Duodenal mucosa (tissue), 2 donors: ENCODE measurements around the gene TXNL4A.
A peak's percentile ranks its signal among the peaks of the same experiment; 100 is the strongest.

Experiments
- H3K27ac ChIP-seq: one replicate; pipeline ENCODE4 v1.7.0; 2013; ENCODE audit warnings: low read depth, low read length
- H3K27me3 ChIP-seq, 2 donors: one replicate each; pipeline ENCODE4 v1.7.0; 2013; ENCODE audit warnings: low read length in 2 of 2, control low read depth in 1 of 2; ENCODE audit not compliant: insufficient read depth in 2 of 2, control insufficient read depth in 1 of 2
- H3K36me3 ChIP-seq, 2 donors: one replicate each; pipeline ENCODE4 v1.7.0; 2013; ENCODE audit warnings: low read length in 2 of 2, control low read depth in 1 of 2; ENCODE audit not compliant: insufficient read depth in 2 of 2, control insufficient read depth in 1 of 2
- H3K4me1 ChIP-seq, 2 donors: one replicate each; pipeline ENCODE4 v1.7.0; 2013; ENCODE audit warnings: low read length in 2 of 2, control low read depth in 1 of 2; ENCODE audit not compliant: insufficient read depth in 2 of 2, control insufficient read depth in 1 of 2
- H3K4me3 ChIP-seq, 2 donors: one replicate each; pipeline ENCODE4 v1.7.0; 2013; ENCODE audit warnings: low read length in 2 of 2, low read depth in 1 of 2
- H3K9ac ChIP-seq, 2 donors: one replicate each; pipeline ENCODE4 v1.7.0; 2013; ENCODE audit warnings: low read length in 2 of 2, low read depth in 1 of 2
- H3K9me3 ChIP-seq, 2 donors: one replicate each; pipeline ENCODE4 v1.7.0; 2013; ENCODE audit warnings: low read length in 2 of 2, control low read depth in 1 of 2; ENCODE audit not compliant: control insufficient read depth in 1 of 2

The TXNL4A gene

GRCh38 chr18:79942786-79943607 is 45.4 kb downstream of the TXNL4A start:
- Histone ChIP-seq H3K4me3 (peak overlapping the region in 1 of 2 donors; percentile 43), H3K27me3 (no peaks in the 10 kb centered on the region), H3K27ac (no peak overlapping the region), H3K9me3 (no peaks in the 10 kb centered on the region), H3K4me1 (peaks cover 24 to 26% of the 10 kb centered on the region in 2 donors), H3K9ac (no peak overlapping the region), H3K36me3 (peaks cover 0 to 30% of the 10 kb centered on the region in 2 donors)

- Histone ChIP-seq H3K36me3 (peaks cover 0 to 36% of the 10 kb centered on the region in 2 donors), H3K9ac (no peak overlapping the region)
Observed at GRCh38 chr18:79942211-79942610, 46.2 kb downstream of the TXNL4A start.

GRCh38 chr18:79941473-79942119 is 46.8 kb downstream of the TXNL4A start:
- Histone ChIP-seq H3K4me3 (no peak overlapping the region), H3K9ac (no peak overlapping the region), H3K27me3 (no peaks in the 10 kb centered on the region), H3K4me1 (peaks cover 24 to 26% of the 10 kb centered on the region in 2 donors), H3K27ac (no peak overlapping the region), H3K9me3 (no peaks in the 10 kb centered on the region), H3K36me3 (peaks cover 0 to 41% of the 10 kb centered on the region in 2 donors)

More at GRCh38 chr18:79942211-79942610, 46.2 kb downstream of the TXNL4A start:
- no peak overlapping the region for H3K4me3 ChIP-seq
- H3K27me3 ChIP-seq = no peaks in the 10 kb centered on the region
- H3K9me3 ChIP-seq = no peaks in the 10 kb centered on the region
- no peak overlapping the region for H3K27ac ChIP-seq
- H3K4me1 ChIP-seq = peaks cover 24 to 26% of the 10 kb centered on the region in 2 donors

GRCh38 chr18:79940814-79941472 is 47.4 kb downstream of the TXNL4A start:
- H3K4me1 ChIP-seq = peaks cover 24 to 26% of the 10 kb centered on the region in 2 donors
- H3K27ac ChIP-seq = no peak overlapping the region
- H3K27me3 ChIP-seq = no peaks in the 10 kb centered on the region
- H3K4me3 ChIP-seq = no peak overlapping the region
- H3K9ac ChIP-seq = no peak overlapping the region
- H3K36me3 ChIP-seq = peaks cover 0 to 43% of the 10 kb centered on the region in 2 donors
- no peaks in the 10 kb centered on the region for H3K9me3 ChIP-seq

- no peak overlapping the region for H3K4me3 ChIP-seq
- peaks cover 26% of the 10 kb centered on the region in 2 donors for H3K4me1 ChIP-seq
- no peaks in the 10 kb centered on the region for H3K27me3 ChIP-seq
- H3K9me3 ChIP-seq = no peaks in the 10 kb centered on the region
- peaks cover 2 to 49% of the 10 kb centered on the region in 2 donors for H3K36me3 ChIP-seq
- no peak overlapping the region for H3K27ac ChIP-seq
- no peak overlapping the region for H3K9ac ChIP-seq
Observed at GRCh38 chr18:79940126-79940813, 48.1 kb downstream of the TXNL4A start.

- Histone ChIP-seq H3K9ac (no peak overlapping the region), H3K4me3 (no peak overlapping the region), H3K9me3 (no peaks in the 10 kb centered on the region), H3K36me3 (peaks cover 5 to 51% of the 10 kb centered on the region in 2 donors), H3K27ac (no peak overlapping the region), H3K27me3 (no peaks in the 10 kb centered on the region), H3K4me1 (peaks cover 22 to 33% of the 10 kb centered on the region in 2 donors)
Observed at GRCh38 chr18:79939096-79939495, 49.3 kb downstream of the TXNL4A start.

- H3K4me1 ChIP-seq = peaks cover 15 to 27% of the 10 kb centered on the region in 2 donors
- peaks cover 2 to 3% of the 10 kb centered on the region in 2 donors for H3K9me3 ChIP-seq
- H3K36me3 ChIP-seq = peaks cover 5 to 55% of the 10 kb centered on the region in 2 donors
- no peak overlapping the region for H3K9ac ChIP-seq
- H3K27me3 ChIP-seq = no peaks in the 10 kb centered on the region
- no peak overlapping the region for H3K4me3 ChIP-seq
- no peak overlapping the region for H3K27ac ChIP-seq
Observed at GRCh38 chr18:79938196-79938595, 50.2 kb downstream of the TXNL4A start.

- Histone ChIP-seq H3K27me3 (no peaks in the 10 kb centered on the region), H3K36me3 (peaks cover 5 to 49% of the 10 kb centered on the region in 2 donors), H3K27ac (no peak overlapping the region), H3K9me3 (peaks cover 8 to 9% of the 10 kb centered on the region in 2 donors), H3K4me1 (peaks cover 8 to 18% of the 10 kb centered on the region in 2 donors), H3K4me3 (no peak overlapping the region), H3K9ac (no peak overlapping the region)
Observed at GRCh38 chr18:79937103-79937860, 51.1 kb downstream of the TXNL4A start.

- no peak overlapping the region for H3K9ac ChIP-seq
- H3K36me3 ChIP-seq = peaks cover 5 to 43% of the 10 kb centered on the region in 2 donors
- H3K4me3 ChIP-seq = no peak overlapping the region
- H3K4me1 ChIP-seq = peaks cover 8 to 15% of the 10 kb centered on the region in 2 donors
- H3K27ac ChIP-seq = no peak overlapping the region
- H3K9me3 ChIP-seq = peaks cover 8 to 9% of the 10 kb centered on the region in 2 donors
- no peaks in the 10 kb centered on the region for H3K27me3 ChIP-seq
Observed at GRCh38 chr18:79936641-79937040, 51.7 kb downstream of the TXNL4A start.
